DMS114 treated with DMSO at 0.1 percent for 48 hours (cell line): ENCODE data around the gene ODC1.
A peak's percentile ranks its signal among the peaks of the same experiment; 100 is the strongest.
"Not testable (repeated sequence)": the region's sequence is repeated elsewhere in the genome, so short reads cannot be mapped to it uniquely, and the experiment has no call there.

Experiments
- DNase-seq: peaks from one replicate; lab custom pipeline; 2025; ENCODE audit not compliant: unreplicated experiment; lab: John Stamatoyannopoulos, UW

ODC1 gene

DNA sequence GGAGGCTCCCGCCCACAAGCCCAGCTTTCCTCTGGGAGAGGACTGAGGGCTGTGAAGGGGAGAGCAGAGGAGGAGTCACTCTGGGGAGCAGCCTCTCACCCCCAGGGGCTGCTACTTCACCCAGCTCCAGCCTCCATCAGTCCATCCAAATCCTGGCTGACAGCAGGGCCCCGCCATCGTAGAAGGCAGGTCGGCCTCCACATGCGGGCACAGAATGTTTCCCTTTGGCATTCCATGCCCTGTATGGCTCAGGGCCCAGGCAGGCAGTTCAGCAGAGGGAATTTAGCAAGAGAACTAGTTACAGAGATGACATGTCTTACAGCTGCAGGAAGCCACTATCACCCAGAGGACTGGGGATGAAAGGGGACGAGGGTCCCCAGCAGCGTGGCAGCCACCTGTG, 6.4 kb upstream of the ODC1 start:
- DNase-seq: no peak

DNA sequence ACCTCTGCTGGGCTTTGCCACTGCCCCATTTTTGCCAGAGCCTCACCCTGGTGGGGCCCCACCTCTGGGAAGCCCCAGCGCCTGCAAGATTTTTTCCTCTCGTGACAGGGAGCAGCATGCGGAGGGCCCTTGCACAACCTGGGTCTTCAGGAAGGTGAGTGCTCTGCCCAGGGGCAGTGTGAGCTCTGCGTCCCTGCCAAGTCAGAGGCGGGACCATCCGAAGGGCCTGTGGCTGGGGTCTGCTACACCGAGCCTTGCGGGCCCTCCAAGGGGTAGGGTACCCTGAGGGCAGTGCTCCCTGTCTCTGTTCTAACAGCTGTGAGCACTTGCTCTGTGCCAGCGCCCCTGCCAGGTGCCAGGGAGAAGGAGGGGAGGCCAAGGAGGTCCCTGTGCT, 5.8 kb upstream of the ODC1 start:
- DNase-seq: no peak

DNA sequence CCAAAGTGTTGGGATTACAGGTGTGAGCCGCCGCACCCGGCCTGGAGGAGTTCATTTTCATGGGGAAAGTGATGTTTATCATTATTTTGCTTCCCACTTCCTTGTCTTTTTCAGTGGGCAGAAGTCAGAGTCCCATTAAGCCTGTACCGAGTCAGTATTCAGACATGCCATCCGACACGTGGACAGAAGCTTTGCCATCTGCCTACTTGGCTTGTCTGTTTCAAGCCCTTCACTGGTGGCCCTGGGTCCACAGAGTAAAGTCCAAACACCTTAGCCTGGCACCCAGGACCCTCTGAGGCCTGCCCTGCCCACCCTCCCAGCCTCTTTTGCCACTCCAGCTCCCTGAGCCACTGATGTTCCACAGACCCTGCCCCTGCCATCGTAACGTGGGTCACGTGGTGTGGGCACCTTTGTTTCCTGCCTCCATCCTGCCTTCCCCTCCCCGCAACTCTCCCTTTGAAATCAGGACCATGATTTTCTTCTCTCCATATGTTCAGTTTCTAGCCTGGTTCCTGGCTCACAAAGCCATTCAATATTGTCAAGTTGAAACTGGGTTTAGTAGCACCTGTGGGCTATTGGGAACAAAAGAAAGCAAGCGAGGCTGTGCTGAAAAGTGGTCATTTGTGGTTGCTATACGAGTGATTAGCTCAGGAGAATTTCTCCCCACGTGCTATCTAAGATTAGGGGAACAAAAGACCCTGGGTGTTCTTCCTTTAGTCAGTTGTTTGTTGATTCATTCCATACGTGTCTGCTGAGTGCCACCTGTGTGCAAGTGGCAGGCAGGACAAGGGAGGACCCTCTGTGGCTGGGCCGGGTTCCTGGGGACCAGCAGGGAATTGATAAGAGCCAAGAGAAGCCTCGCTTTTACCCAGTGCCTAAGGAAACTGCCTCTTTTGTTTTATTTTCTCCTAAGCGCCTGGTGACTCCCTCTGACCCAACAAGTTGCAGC, 5.1 kb upstream of the ODC1 start:
- no peak for DNase-seq

DNA sequence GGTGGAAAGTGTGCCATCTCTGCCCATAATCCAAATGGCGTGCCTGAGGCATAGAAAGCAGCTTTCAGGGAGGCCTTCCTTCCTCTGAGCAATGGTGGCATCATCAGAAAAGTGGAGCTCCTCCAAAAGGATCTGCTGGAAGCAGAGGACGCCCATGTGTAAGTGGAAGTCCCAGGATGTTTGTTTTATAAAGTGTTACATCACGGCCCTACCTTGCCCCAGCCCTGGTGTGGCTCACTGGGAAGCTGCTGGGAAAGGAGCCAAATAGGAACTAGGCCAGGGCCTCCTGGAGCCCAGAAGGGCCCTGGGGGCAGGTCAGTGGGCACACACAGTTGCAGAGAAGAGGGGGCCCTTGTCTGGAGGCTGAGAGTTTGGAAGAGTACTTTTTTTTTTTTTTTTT, 4.2 kb upstream of the ODC1 start:
- no peak for DNase-seq

GRCh38 chr2:10451819-10452218, 3.7 kb upstream of the ODC1 start:
- DNase-seq: no peak

DNA sequence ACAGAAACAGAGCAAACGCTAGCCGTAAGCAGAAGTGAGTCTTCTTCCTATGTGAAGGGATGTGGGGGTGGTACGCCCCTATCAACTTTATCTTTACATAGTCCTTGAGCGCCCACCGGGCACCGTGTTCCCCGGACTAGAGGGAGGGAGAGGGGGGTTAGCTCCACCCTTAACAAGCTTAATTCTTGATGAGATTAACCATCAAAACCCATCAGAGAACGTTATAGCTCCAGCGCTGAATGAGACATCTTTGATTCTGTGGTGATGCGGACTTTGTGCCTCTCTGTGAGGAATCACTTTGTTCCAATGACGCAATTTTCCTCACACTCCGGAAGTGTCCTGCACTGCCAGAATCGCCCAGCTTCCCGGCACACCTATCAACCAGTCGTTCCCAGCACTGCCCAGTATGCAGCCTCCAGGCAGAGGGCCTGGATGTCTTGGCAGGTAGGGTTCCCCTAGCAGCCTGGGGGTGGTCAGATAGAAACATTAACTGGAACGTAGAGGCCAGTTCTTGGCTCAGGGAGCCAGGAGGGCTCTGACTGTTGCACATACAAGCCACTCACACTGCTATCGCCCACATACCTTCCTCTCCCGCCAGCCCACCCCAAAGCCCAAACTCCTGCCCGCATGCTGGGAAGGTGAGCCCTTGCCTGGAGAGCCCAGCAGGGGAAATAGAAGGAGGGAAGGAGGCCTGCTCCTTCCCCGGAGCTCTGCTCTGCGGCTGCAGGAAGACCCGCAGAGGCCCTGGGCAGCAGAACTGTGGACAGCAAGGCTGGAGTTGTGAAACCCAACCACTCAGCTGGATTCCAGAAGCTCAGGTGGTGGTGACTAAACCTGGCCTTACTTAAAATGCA, 1.9 kb upstream of the ODC1 start:
- no peak for DNase-seq

- DNase-seq: no peak
Observed at GRCh38 chr2:10449486-10449831, 1.3 kb upstream of the ODC1 start.

GRCh38 chr2:10448576-10449485, 704 bp upstream of the ODC1 start:
- peak; percentile 78 for DNase-seq

- DNase-seq: no peak
Observed at GRCh38 chr2:10447300-10447894, 730 bp downstream of the ODC1 start.

DNA sequence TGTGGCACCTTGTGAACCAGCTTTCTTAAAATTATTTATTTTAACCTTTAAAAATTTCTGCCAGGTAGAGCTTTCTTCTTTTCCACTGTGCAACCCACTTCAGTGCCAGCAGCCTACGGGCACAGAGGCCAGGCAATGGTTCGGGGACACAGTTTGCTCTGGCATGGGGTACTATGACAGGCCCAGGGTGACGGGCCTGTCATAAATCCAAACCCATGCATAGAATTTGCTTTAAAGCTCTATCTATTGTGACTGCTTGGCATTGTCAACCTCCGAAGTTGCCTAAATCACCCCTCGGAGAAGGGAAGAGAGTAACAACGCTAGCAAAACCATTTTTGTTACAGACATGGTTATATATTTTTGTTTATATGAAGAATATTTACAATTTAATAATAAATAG, 1.5 kb downstream of the ODC1 start:
- DNase-seq: no peak

DNA sequence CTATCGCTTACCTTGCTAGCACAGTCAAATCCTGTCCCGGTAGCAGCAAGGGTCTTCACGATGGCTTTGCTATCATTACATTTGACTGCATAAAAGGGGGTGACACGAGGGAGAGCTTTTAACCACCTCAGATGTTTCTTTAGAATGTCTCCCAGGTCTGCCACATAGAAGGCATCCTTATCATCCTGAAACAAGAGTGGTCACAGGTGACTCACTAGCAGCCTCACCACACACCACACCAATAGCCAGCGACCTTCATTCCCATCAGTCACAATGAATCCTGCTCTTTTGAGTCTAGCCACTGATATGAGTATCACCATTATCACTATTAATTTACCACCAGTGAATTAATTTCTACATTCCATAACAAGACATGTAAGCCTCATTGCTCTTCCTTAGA, 3.7 kb downstream of the ODC1 start:
- no peak for DNase-seq

GRCh38 chr2:10442469-10443126, 5.5 kb downstream of the ODC1 start:
- not testable (repeated sequence) for DNase-seq

DNA sequence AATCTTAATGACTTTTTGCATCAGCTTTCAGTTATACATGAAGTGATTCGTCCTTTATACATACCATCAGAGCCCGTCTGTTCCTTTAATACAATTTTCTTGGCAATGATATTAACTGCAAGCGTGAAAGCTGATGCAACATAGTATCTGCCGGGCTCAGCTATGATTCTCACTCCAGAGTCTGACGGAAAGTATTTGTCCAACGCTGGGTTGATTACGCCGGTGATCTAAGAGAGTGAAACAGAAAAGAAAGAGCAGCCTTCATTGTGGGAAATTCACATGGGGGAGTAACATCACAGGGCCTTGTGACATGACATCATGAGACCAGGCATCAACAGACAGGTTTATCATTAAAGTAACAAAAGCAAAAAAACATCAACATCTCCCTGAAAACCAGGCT, 6.2 kb downstream of the ODC1 start:
- no peak for DNase-seq

DNA sequence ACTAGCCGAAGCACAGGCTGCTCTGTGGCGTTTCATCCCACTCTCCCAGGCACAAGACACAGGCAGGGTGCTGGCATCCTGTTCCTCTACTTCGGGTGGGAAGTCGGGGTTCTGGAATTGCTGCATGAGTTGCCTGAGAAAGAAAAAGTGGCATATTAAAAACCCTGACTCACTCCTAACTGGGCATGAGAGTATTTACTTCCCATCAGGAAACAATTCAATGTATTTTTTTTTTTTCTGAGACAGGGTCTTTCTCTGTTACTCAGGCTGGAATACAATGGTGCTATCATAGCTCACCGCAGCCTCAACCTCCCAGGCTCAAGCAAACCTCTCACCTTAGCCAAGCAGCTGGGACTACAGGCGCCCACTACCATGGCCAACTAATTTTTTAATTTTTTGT, 7.4 kb downstream of the ODC1 start:
- no peak for DNase-seq

DNA sequence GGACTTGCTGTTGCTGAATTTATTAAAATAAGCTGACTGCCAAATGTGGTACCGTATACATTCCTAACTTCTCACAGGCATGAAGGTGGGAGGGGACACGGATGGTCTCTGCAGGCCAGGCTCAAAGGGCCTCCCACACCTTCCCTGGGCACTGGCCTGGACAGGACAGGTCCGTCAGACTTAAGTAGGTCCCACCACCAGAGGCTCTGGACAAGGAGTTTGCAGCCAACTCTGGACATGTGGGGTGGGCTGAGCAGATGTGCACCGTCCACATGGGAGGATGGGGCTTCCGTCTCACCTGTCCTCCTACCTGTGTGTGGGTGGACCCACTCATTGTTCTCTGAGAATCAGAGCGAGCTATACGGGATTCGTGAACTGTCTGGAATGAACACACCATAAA, 8.2 kb downstream of the ODC1 start:
- DNase-seq: no peak

GRCh38 chr2:10439185-10439879, 8.8 kb downstream of the ODC1 start:
- DNase-seq: no peak

GRCh38 chr2:10438688-10439087, 9.4 kb downstream of the ODC1 start:
- no peak for DNase-seq

GRCh38 chr2:10437806-10438205, 10.3 kb downstream of the ODC1 start:
- DNase-seq: no peak

- no peak for DNase-seq
Observed at GRCh38 chr2:10436583-10437110, 11.5 kb downstream of the ODC1 start.
